Keratinocyte (primary cell): ENCODE measurements around the gene ZNF70.

Source experiments
- CTCF ChIP-seq, 3 experiments: IDR thresholded peaks in 1 of 3; conservative IDR thresholded peaks in 1 of 3; optimal IDR thresholded peaks in 1 of 3; 2 replicates in 2 of 3; 3 replicates in 1 of 3; pipeline versions ENCODE3 to v1.5.1; 2011; ENCODE audit warnings: low read length in 3 of 3, mild to moderate bottlenecking in 3 of 3, moderate library complexity in 2 of 3, control low read depth in 1 of 3, inconsistent platforms in 1 of 3; ENCODE audit not compliant: insufficient read depth in 2 of 3; ENCODE audit errors: extremely low read depth in 1 of 3
- EZH2 ChIP-seq: IDR thresholded peaks from one replicate; pipeline ENCODE4 v1.6.1; 2012; ENCODE audit warnings: inconsistent platforms, mild to moderate bottlenecking, low read length, moderate library complexity

GRCh38 chr22:23763579-23763945, 12.7 kb upstream of the ZNF70 start:
- no peak for TF ChIP-seq EZH2
- TF ChIP-seq CTCF (optimal IDR thresholded peaks at IDR 0.05 in 1 of 3, IDR thresholded peaks at IDR 0.05 in 1 of 3, conservative IDR thresholded peaks at IDR 0.05 in 1 of 3; ENCODE audit: extremely low read depth in 1 of 3, insufficient read depth in 2 of 3, low read length in 3 of 3): no peak
